HCT116 (cell line): Measurements from ENCODE around the gene TRAF3. TPM values are rescaled to one million over a fixed set of nuclear protein-coding genes. Genes with fewer than 3 reads are reported as not detected.
"Not testable (repeated sequence)": the region's sequence is repeated elsewhere in the genome, so short reads cannot be mapped to it uniquely, and the experiment has no call there.

Experiments
- ATAC-seq: fragments of 200-7000 bp; cut with Tn5 transposase; 2 replicates; pipeline ENCODE4 v1.9.1; 2020; ENCODE audit warnings: mild to moderate bottlenecking, moderate library complexity
- BruUV-seq: library from RNA; stranded (reverse); fragments of 400-500 nt; replicated peaks from 2 replicates; lab custom pipeline; 2021; lab: Mats Ljungman, UMichigan
- CTCF ChIA-PET: fragments of 300-600 bp; sonication (Branson Sonifier 250); formaldehyde crosslinking; loops from one replicate; lab custom pipeline; 2021; ENCODE audit warnings: antibody characterized with exemption; lab: Charles Lee
- POLR2A ChIA-PET: fragments of 300-600, 350-600 bp; sonication (Branson Sonifier 250); formaldehyde crosslinking; loops from one replicate; lab custom pipeline; 2021; ENCODE audit warnings: antibody characterized with exemption; lab: Charles Lee
- RAD21 ChIA-PET, 2 experiments: fragments of 300-600 bp; sonication (Branson Sonifier 250); formaldehyde crosslinking; loops; one replicate each; lab custom pipeline; 2023; ENCODE audit warnings: low total read pairs in 2 of 2; ENCODE audit not compliant: uncharacterized antibody in 2 of 2, unreplicated experiment in 2 of 2, low non-redundant PET in 1 of 2; lab: Charles Lee
- DNase-seq: peaks from one replicate; pipeline ENCODE4 v3.0.0-alpha.2; 2010; ENCODE audit warnings: low read depth, low spot score
- H2AFZ ChIP-seq: fragments of 200-600 bp; shearing (Covaris generic), sonication (generic); 2 replicates; pipeline ENCODE4 v1.6.1; 2017; ENCODE audit warnings: low read depth, mixed run types, mixed read lengths, antibody characterized with exemption, low read length; ENCODE audit not compliant: poor library complexity, severe bottlenecking
- H3K27ac ChIP-seq: 2 replicates; pipeline ENCODE4 v1.5.1; 2012; ENCODE audit warnings: low read depth, low read length
- H3K27me3 ChIP-seq: fragments of 200-600 bp; sonication (generic); 2 replicates; pipeline ENCODE4 v1.6.1; 2016; ENCODE audit warnings: mixed run types, low read length, mixed read lengths; ENCODE audit not compliant: insufficient read depth
- H3K36me3 ChIP-seq, 2 experiments: fragments of 200-500 bp in 1 of 2; fragments of 200-600 bp in 1 of 2; sonication (Bioruptor generic) in 1 of 2; sonication (generic) in 1 of 2; 2 replicates each; pipeline versions ENCODE4 v1.5.1 to v1.6.1; 2014 to 2016; ENCODE audit warnings: low read length in 2 of 2, inconsistent platforms in 1 of 2, mixed read lengths in 1 of 2, mixed run types in 1 of 2; ENCODE audit not compliant: insufficient read depth in 2 of 2, control insufficient read depth in 1 of 2
- H3K4me1 ChIP-seq, 2 experiments: fragments of 200-600 bp in 1 of 2; sonication (generic) in 1 of 2; 2 replicates each; pipeline versions ENCODE4 v1.5.1 to v1.6.1; 2012 to 2017; ENCODE audit warnings: low read length in 2 of 2, inconsistent platforms in 1 of 2, mild to moderate bottlenecking in 1 of 2, mixed read lengths in 1 of 2, mixed run types in 1 of 2, moderate library complexity in 1 of 2; ENCODE audit not compliant: insufficient read depth in 2 of 2, control insufficient read depth in 1 of 2
- H3K4me2 ChIP-seq: fragments of 200-600 bp; sonication (generic); 2 replicates; pipeline ENCODE4 v1.6.1; 2017; ENCODE audit warnings: mixed run types, low read length, mixed read lengths
- H3K4me3 ChIP-seq, 2 experiments: fragments of 200-600 bp in 1 of 2; sonication (generic) in 1 of 2; replicated peaks in 1 of 2; 2 replicates each; pipeline ENCODE4 v1.5.1; 2011 to 2016; ENCODE audit warnings: low read length in 2 of 2, control low read depth in 1 of 2, low read depth in 1 of 2, mild to moderate bottlenecking in 1 of 2, mixed read lengths in 1 of 2, mixed run types in 1 of 2
- H3K79me2 ChIP-seq: fragments of 200-600 bp; sonication (generic); 2 replicates; pipeline ENCODE4 v1.6.1; 2017; ENCODE audit warnings: mild to moderate bottlenecking, mixed run types, low read length, moderate library complexity, mixed read lengths; ENCODE audit not compliant: insufficient read depth
- H3K9ac ChIP-seq: fragments of 200-600 bp; sonication (generic); 2 replicates; pipeline ENCODE4 v1.6.1; 2016; ENCODE audit warnings: low read length, mixed read lengths
- H3K9me2 ChIP-seq: fragments of 200-600 bp; sonication (generic), shearing (Covaris generic); 2 replicates; pipeline ENCODE4 v1.6.1; 2017; ENCODE audit warnings: mixed run types, mild to moderate bottlenecking, moderate library complexity; ENCODE audit not compliant: insufficient read depth
- H3K9me3 ChIP-seq, 2 experiments: fragments of 200-500 bp in 1 of 2; fragments of 200-600 bp in 1 of 2; sonication (Bioruptor generic) in 1 of 2; sonication (generic) in 1 of 2; 2 replicates each; pipeline ENCODE4 v1.6.1; 2014 to 2017; ENCODE audit warnings: low read length in 2 of 2, mixed read lengths in 2 of 2, inconsistent platforms in 1 of 2, low read depth in 1 of 2, mild to moderate bottlenecking in 1 of 2, mixed run types in 1 of 2, moderate library complexity in 1 of 2; ENCODE audit not compliant: control insufficient read depth in 1 of 2, insufficient read depth in 1 of 2
- H4K20me1 ChIP-seq: fragments of 200-600 bp; sonication (generic), shearing (Covaris generic); 2 replicates; pipeline ENCODE4 v1.6.1; 2017; ENCODE audit warnings: mixed run types, mild to moderate bottlenecking, moderate library complexity; ENCODE audit not compliant: insufficient read depth
- CBX3 ChIP-seq: IDR thresholded peaks from 2 replicates; pipeline ENCODE4 v1.6.1; 2012; ENCODE audit warnings: low read depth
- CTCF ChIP-seq, 3 experiments: fragments of 200-600 bp in 1 of 3; sonication (generic) in 1 of 3; IDR thresholded peaks in 2 of 3; conservative IDR thresholded peaks in 1 of 3; 2 replicates each; pipeline ENCODE4 v1.5.1; 2012 to 2017; ENCODE audit warnings: low read depth in 2 of 3, low read length in 2 of 3, antibody characterized with exemption in 1 of 3, borderline replicate concordance in 1 of 3, control low read depth in 1 of 3, mild to moderate bottlenecking in 1 of 3, mixed read lengths in 1 of 3, mixed run types in 1 of 3, moderate library complexity in 1 of 3; ENCODE audit not compliant: insufficient read depth in 1 of 3
- EGR1 ChIP-seq: IDR thresholded peaks from 2 replicates; pipeline ENCODE4 v1.6.1; 2012; ENCODE audit warnings: low read depth
- EZH2 ChIP-seq: fragments of 200-600 bp; sonication (generic); IDR thresholded peaks from 2 replicates; pipeline ENCODE4 v1.6.1; 2017; ENCODE audit warnings: antibody characterized with exemption, mixed run types
- EZH2phosphoT487 ChIP-seq: fragments of 200-600 bp; IDR thresholded peaks from 2 replicates; pipeline ENCODE4 v1.6.1; 2018; ENCODE audit warnings: antibody characterized with exemption, borderline replicate concordance
- FOSL1 ChIP-seq: IDR thresholded peaks from 2 replicates; pipeline ENCODE4 v1.6.1; 2012; ENCODE audit warnings: low read depth
- JUND ChIP-seq: IDR thresholded peaks from 2 replicates; pipeline ENCODE4 v1.6.1; 2012
- RAD21 ChIP-seq: IDR thresholded peaks from 2 replicates; pipeline ENCODE4 v1.6.1; 2012; ENCODE audit warnings: low read depth, mild to moderate bottlenecking
- SIN3A ChIP-seq: IDR thresholded peaks from 2 replicates; pipeline ENCODE4 v1.6.1; 2012; ENCODE audit warnings: low read depth
- SP1 ChIP-seq: IDR thresholded peaks from 2 replicates; pipeline ENCODE4 v1.6.1; 2012; ENCODE audit warnings: low read depth
- SRF ChIP-seq: IDR thresholded peaks from 2 replicates; pipeline ENCODE4 v1.6.1; 2012; ENCODE audit warnings: low read depth
- ZBTB33 ChIP-seq: IDR thresholded peaks from 2 replicates; pipeline ENCODE4 v1.6.1; 2011; ENCODE audit warnings: mild to moderate bottlenecking, low read length, moderate library complexity; ENCODE audit not compliant: insufficient replicate concordance; ENCODE audit errors: extremely low read depth
- ZFX ChIP-seq: fragments of 450-650 bp; IDR thresholded peaks from 2 replicates; pipeline ENCODE4 v1.6.1; 2017
- intact Hi-C: fragments of 100-400 bp; cut with micrococcal nuclease; formaldehyde crosslinking; loops from 2 replicates; pipeline ENCODE4 v1.10.0; 2022
- total RNA-seq: library from RNA; stranded (reverse); gene quantifications from one replicate; pipeline ENCODE4 v1.2.1, GENCODE V29; 2021; ENCODE audit not compliant: unreplicated experiment

Gene TRAF3
- total RNA-seq, 1 experiment from 2014 or later: 32.1 TPM

- ATAC-seq (no peak), DNase-seq (no peak)
- ChIA-PET CTCF (no interaction called here), POLR2A (no interaction called here), RAD21 (no interaction called here)
- peaks cover 42% of the 10 kb centered on the region for H3K79me2 ChIP-seq
- H3K27ac ChIP-seq: no peak overlapping the region
- H3K9ac ChIP-seq: no peak overlapping the region
- H3K4me3 ChIP-seq: no peak overlapping the region
- H3K4me2 ChIP-seq: no peak overlapping the region
- no peaks in the 10 kb centered on the region for H3K27me3 ChIP-seq
- H2AFZ ChIP-seq: no peak overlapping the region
- TF ChIP-seq ZBTB33 (no peak), ZFX (no peak), RAD21 (no peak), EZH2phosphoT487 (no peak), EGR1 (no peak), EZH2 (no peak), SRF (no peak), CTCF (IDR thresholded peaks at IDR 0.05 in 2 of 3, conservative IDR thresholded peaks at IDR 0.05 in 1 of 3; ENCODE audit: borderline replicate concordance in 1 of 3, insufficient read depth in 1 of 3, low read depth in 2 of 3, low read length in 2 of 3) (no peak), SP1 (no peak), FOSL1 (no peak), JUND (no peak), SIN3A (no peak), CBX3 (no peak)
- no peaks in the 10 kb centered on the region for H3K4me1 ChIP-seq
- no peaks in the 10 kb centered on the region for H3K9me3 ChIP-seq
- H3K9me2 ChIP-seq: no peaks in the 10 kb centered on the region
- no peaks in the 10 kb centered on the region for H3K36me3 ChIP-seq
- no TSS peak for BruUV-seq
- intact Hi-C loops: no loop called here
- no peaks in the 10 kb centered on the region for H4K20me1 ChIP-seq
Observed at GRCh38 chr14:102863381-102863780, 86.1 kb downstream of the TRAF3 start.

- H3K79me2 ChIP-seq: peaks cover 41% of the 10 kb centered on the region
- H4K20me1 ChIP-seq, POLR2A ChIA-PET, H2AFZ ChIP-seq, H3K4me2 ChIP-seq, H3K9me2 ChIP-seq, H3K9ac ChIP-seq, H3K4me3 ChIP-seq, RAD21 ChIA-PET, intact Hi-C loops, H3K4me1 ChIP-seq, H3K9me3 ChIP-seq, H3K27me3 ChIP-seq, H3K36me3 ChIP-seq, BruUV-seq, CTCF ChIA-PET, DNase-seq, ATAC-seq, H3K27ac ChIP-seq: not testable (repeated sequence)
Observed at GRCh38 chr14:102865916-102866315, 88.7 kb downstream of the TRAF3 start.
